Astrocyte of the spinal cord (primary cell): ENCODE results near the gene NAALAD2.

Source experiments
- DNase-seq: peaks from one replicate; pipeline ENCODE4 v3.0.0; 2011; ENCODE audit warnings: low read depth, low spot score
- H3K4me3 ChIP-seq: 2 replicates; pipeline ENCODE4 v1.5.1; 2011; ENCODE audit warnings: low read depth, mild to moderate bottlenecking, low read length, moderate library complexity
- in situ Hi-C: cut with HindIII; loops from 2 replicates; pipeline ENCODE4 v1.10.0; 2017; ENCODE audit warnings: low sequenced_read_pairs
- TF ChIP-seq, protein P1 (sequence below): IDR thresholded peaks from 2 replicates; pipeline ENCODE4 v1.5.1; 2012; ENCODE audit warnings: low read depth, mild to moderate bottlenecking, low read length, inconsistent platforms

The NAALAD2 gene

DNA sequence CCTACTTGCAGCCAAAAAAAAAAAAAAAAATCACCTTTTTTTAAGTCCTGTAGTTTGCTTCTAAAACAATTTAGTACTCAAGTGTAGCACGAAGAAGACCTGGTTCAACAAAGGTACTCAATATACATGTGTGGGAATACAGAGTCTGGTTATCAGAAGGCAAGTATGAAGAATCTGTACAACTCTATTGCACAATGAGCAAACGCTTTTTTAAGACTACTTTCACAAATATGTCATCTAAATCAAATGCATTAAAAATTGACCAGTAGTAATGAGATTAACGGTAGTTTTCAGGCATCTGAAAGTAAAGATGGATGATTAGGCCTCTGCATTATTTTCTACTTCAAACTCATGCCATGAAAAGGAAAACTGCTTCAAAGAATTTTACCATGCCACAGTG lies 78.9 kb downstream of the NAALAD2 start:
- in situ Hi-C loops: no loop called here
- no peak overlapping the region for H3K4me3 ChIP-seq
- TF ChIP-seq, protein P1, sequence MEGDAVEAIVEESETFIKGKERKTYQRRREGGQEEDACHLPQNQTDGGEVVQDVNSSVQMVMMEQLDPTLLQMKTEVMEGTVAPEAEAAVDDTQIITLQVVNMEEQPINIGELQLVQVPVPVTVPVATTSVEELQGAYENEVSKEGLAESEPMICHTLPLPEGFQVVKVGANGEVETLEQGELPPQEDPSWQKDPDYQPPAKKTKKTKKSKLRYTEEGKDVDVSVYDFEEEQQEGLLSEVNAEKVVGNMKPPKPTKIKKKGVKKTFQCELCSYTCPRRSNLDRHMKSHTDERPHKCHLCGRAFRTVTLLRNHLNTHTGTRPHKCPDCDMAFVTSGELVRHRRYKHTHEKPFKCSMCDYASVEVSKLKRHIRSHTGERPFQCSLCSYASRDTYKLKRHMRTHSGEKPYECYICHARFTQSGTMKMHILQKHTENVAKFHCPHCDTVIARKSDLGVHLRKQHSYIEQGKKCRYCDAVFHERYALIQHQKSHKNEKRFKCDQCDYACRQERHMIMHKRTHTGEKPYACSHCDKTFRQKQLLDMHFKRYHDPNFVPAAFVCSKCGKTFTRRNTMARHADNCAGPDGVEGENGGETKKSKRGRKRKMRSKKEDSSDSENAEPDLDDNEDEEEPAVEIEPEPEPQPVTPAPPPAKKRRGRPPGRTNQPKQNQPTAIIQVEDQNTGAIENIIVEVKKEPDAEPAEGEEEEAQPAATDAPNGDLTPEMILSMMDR: no peak
- no peak for DNase-seq

DNA sequence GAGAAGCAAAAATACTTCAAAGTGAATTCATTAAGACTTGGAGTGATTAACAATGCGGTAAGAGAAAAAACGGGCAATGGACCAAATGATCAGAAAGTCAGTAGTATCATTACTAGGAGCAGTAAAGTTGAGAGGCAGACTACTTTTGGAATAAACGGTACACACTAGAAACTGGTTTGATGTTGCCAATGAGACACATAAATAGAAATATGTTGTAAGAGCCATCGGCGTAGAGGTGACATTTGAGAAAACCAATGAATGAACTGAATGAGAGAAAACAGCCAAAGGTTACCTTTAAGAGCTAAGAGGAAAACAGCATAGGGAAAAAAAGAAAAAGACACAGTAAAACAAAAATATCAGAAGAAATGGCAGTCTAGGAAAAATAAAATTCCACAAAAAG lies 82.1 kb downstream of the NAALAD2 start:
- H3K4me3 ChIP-seq: no peak overlapping the region
- no peak for DNase-seq
- TF ChIP-seq, protein P1: no peak
- in situ Hi-C loops: no loop called here

DNA sequence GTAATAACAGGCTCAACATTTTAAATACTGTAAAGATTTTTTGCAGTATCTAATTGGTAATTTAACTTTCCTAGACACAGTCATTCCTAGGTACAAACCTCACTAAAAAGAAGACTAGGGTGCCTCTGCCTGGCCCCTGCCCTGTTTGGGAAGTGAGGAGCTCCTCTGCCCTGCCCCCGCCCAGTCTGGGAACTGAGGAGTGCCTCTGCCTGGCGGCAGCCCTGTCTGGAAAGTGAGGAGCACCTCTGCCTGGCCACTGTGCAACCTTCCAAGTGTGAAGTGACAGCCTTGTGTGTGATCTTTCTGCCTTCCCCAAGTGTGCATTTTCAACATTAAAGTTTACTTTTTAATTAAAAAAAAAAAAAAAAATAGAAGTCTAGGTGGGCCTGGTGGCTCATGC lies 84.1 kb downstream of the NAALAD2 start:
- DNase-seq: no peak
- H3K4me3 ChIP-seq: no peak overlapping the region
- in situ Hi-C loops: no loop called here
- TF ChIP-seq, protein P1: no peak

DNA sequence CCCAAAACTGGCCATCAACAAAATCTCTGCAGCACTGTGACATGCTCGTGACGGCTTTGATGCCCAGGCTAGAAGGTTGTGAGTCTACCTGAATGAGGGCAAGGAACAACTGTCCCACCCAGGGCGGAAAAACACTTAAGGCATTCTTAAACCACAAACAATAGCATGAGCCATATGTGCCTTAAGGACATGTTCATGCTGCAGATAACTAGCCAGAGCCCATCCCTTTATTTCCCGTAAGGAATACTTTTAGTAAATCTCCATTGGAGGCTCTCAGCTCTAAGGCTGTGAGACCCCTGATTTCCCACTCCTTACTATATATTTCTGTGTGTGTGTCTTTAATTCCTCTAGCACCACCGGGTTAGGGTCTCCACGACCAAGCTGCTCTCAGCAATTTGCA lies 85.0 kb downstream of the NAALAD2 start:
- H3K4me3 ChIP-seq: no peak overlapping the region
- TF ChIP-seq, protein P1: no peak
- in situ Hi-C loops: no loop called here
- no peak for DNase-seq

DNA sequence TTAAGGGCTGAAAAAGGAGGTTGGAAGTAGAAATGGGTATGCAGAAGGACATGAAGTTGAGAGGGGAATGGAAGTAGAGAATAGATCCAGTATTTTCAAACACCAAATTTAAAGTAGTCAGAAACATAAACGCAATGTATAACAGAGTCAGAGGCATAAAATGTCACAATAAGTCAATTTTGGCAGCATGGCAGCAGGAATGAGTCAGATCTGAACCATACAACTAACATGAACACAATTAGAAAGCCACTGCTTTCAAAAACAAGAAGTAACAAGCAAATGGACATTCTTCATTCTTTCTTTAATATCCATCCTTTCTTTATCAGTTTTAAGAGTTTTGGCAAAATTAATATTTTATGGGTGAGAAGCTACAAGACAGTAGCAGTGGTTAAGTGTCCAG lies 85.9 kb downstream of the NAALAD2 start:
- TF ChIP-seq, protein P1: no peak
- H3K4me3 ChIP-seq: no peak overlapping the region
- in situ Hi-C loops: no loop called here
- peak; percentile 46 for DNase-seq

DNA sequence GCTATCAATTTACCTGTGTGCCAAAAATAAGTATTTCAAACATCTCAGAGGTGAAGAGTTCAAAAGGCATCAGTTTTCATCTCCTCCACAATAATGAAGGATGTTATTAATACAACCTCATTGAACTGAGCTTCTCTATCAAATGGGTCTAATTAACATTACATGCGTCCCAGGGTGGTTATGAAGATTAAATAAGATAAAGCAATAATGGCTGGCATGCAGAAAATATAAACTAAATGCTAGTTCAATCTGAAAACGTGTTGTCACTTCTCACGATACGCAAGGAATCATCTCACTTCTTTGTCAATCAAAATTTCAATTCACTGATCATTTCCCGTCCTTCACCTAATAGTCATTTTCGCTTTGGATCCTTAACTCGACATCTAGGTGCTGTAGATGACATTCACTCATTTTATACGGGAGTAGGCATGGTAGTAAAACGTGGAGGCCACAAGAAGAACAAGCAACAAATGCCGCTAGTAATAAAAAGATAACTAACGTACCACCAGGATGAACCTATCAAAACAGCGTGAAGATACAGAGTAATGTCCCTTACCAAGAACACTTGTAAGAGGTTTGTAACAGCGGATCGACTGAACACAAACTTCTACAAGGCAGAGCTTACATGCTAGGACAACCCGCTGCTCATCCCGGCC lies 87.5 kb downstream of the NAALAD2 start:
- in situ Hi-C loops: no loop called here
- peak overlapping the region; percentile 67 for H3K4me3 ChIP-seq
- no peak for DNase-seq
- TF ChIP-seq, protein P1: no peak
